Lower lobe of right lung (tissue), 2 donors: ENCODE measurements around the gene ITGA3. TPM values are rescaled to one million over a fixed set of nuclear protein-coding genes. Genes with fewer than 3 reads are reported as not detected.
A peak's percentile ranks its signal among the peaks of the same experiment; 100 is the strongest.

Experiments used
- ATAC-seq, 2 donors: fragments of 200-7000 bp; cut with Tn5 transposase; one replicate each; pipeline ENCODE4 v1.9.1; 2020 to 2022; ENCODE audit warnings: mild to moderate bottlenecking in 2 of 2, moderate library complexity in 2 of 2
- DNase-seq: peaks from one replicate; pipeline ENCODE4 v3.0.0-alpha.2; 2020
- H3K27ac ChIP-seq: fragments of 200-600 bp; one replicate; pipeline ENCODE4 v1.8.0; 2022
- H3K27me3 ChIP-seq: fragments of 200-600 bp; one replicate; pipeline ENCODE4 v1.8.0; 2022; ENCODE audit warnings: low read depth
- H3K36me3 ChIP-seq: fragments of 200-600 bp; one replicate; pipeline ENCODE4 v1.8.0; 2022; ENCODE audit warnings: mild to moderate bottlenecking
- H3K4me1 ChIP-seq: fragments of 200-600 bp; one replicate; pipeline ENCODE4 v1.8.0; 2022
- H3K4me3 ChIP-seq: fragments of 200-600 bp; one replicate; pipeline ENCODE4 v1.8.0; 2022; ENCODE audit warnings: mild to moderate bottlenecking
- H3K9me3 ChIP-seq: fragments of 200-600 bp; one replicate; pipeline ENCODE4 v1.8.0; 2022
- CTCF ChIP-seq: fragments of 200-600 bp; IDR thresholded peaks from one replicate; pipeline ENCODE4 v1.8.0; 2022; ENCODE audit warnings: antibody characterized with exemption, mild to moderate bottlenecking
- intact Hi-C: fragments of 100-400 bp; cut with DNase I; formaldehyde crosslinking; loops from one replicate; pipeline ENCODE4 v1.11.0; 2022
- total RNA-seq: library from RNA; stranded (reverse); fragmentation: NEBNext Ultra II Directional; extraction: Animal tissue kit (Norgen Biotek cat#: 25700); gene quantifications from one replicate; pipeline ENCODE4 v1.2.1, GENCODE V29; 2021
- donor health status: DM: no; HTN: yes; CAD: no; lungs with severe emphysema.

The ITGA3 gene
- total RNA-seq, 1 donor from 2014 or later: 162 TPM

GRCh38 chr17:50024808-50025207, 31.1 kb upstream of the ITGA3 start:
- intact Hi-C loops: loop anchor here (10.0 kb wide), 1 partner anchor 60 kb away; no protein-coding TSS in a partner anchor
- Histone ChIP-seq H3K4me1 (peaks cover 27% of the 10 kb centered on the region), H3K4me3 (no peak overlapping the region), H3K27ac (no peak overlapping the region), H3K36me3 (no peaks in the 10 kb centered on the region), H3K9me3 (no peaks in the 10 kb centered on the region), H3K27me3 (no peaks in the 10 kb centered on the region)
- no peak for TF ChIP-seq CTCF
- ATAC-seq (no peak), DNase-seq (no peak)

GRCh38 chr17:50026046-50026675, 29.7 kb upstream of the ITGA3 start:
- Histone ChIP-seq H3K36me3 (no peaks in the 10 kb centered on the region), H3K4me3 (no peak overlapping the region), H3K27me3 (no peaks in the 10 kb centered on the region), H3K27ac (no peak overlapping the region), H3K9me3 (no peaks in the 10 kb centered on the region), H3K4me1 (peaks cover 27% of the 10 kb centered on the region)
- TF ChIP-seq CTCF: no peak
- intact Hi-C loops: loop anchor here (10.0 kb wide), 1 partner anchor 59 kb away; no protein-coding TSS in a partner anchor
- ATAC-seq (no peak), DNase-seq (no peak)

GRCh38 chr17:50026837-50027171, 29.1 kb upstream of the ITGA3 start:
- intact Hi-C loops: loop anchor here (10.0 kb wide), 1 partner anchor 58 kb away; no protein-coding TSS in a partner anchor
- Histone ChIP-seq H3K36me3 (no peaks in the 10 kb centered on the region), H3K4me3 (peak overlapping the region; percentile 50), H3K4me1 (peaks cover 27% of the 10 kb centered on the region), H3K27ac (peak overlapping the region; percentile 61), H3K27me3 (no peaks in the 10 kb centered on the region), H3K9me3 (no peaks in the 10 kb centered on the region)
- TF ChIP-seq CTCF: peak; percentile 98
- DNase-seq: peak; percentile 85
- peak; percentile 89 for ATAC-seq

- no peaks in the 10 kb centered on the region for H3K9me3 ChIP-seq
- TF ChIP-seq CTCF: peak; percentile 9
- H3K4me1 ChIP-seq: peaks cover 27% of the 10 kb centered on the region
- DNase-seq (peak; percentile 76), ATAC-seq (peak; percentile 71 to 82)
- intact Hi-C loops: loop anchor here (10.0 kb wide), 1 partner anchor 57 kb away; no protein-coding TSS in a partner anchor
- H3K36me3 ChIP-seq: no peaks in the 10 kb centered on the region
- H3K4me3 ChIP-seq: peak overlapping the region; percentile 50
- no peaks in the 10 kb centered on the region for H3K27me3 ChIP-seq
- peak overlapping the region; percentile 61 for H3K27ac ChIP-seq
These were observed 28.6 kb upstream of the ITGA3 start for GRCh38 chr17:50027172-50027880.

- Histone ChIP-seq H3K4me1 (peaks cover 27% of the 10 kb centered on the region), H3K36me3 (no peaks in the 10 kb centered on the region), H3K4me3 (no peak overlapping the region), H3K27me3 (no peaks in the 10 kb centered on the region), H3K9me3 (no peaks in the 10 kb centered on the region), H3K27ac (peak overlapping the region; percentile 61)
- intact Hi-C loops: loop anchor here (10.0 kb wide), 1 partner anchor 57 kb away; no protein-coding TSS in a partner anchor
- ATAC-seq (peak; percentile 60 to 63), DNase-seq (peak; percentile 63)
- TF ChIP-seq CTCF: no peak
These were observed 27.8 kb upstream of the ITGA3 start for GRCh38 chr17:50027881-50028735.
